Thoracic aorta (tissue), 2 donors: Measurements from ENCODE around the gene RCL1. TPM values are rescaled to one million over a fixed set of nuclear protein-coding genes. Genes with fewer than 3 reads are reported as not detected.

Experiments
- ATAC-seq: fragments of 150-250 bp; one replicate; pipeline ENCODE4 v1.8.0; 2017; ENCODE audit warnings: low read depth; ENCODE audit not compliant: insufficient number of reproducible peaks, low FRiP score
- DNase-seq: peaks from one replicate; pipeline ENCODE4 v3.0.0-alpha.2; 2020; ENCODE audit warnings: low spot score
- H3K27ac ChIP-seq, 2 donors: fragments of 200-600 bp; sonication (generic); 1 replicate in 1 of 2; 2 replicates in 1 of 2; pipeline ENCODE4 v1.5.1; 2016; ENCODE audit warnings: mild to moderate bottlenecking in 2 of 2, moderate library complexity in 2 of 2
- H3K27me3 ChIP-seq: fragments of 200-600 bp; sonication (generic); replicated peaks from 2 replicates; pipeline ENCODE4 v1.6.0; 2016; ENCODE audit warnings: mild to moderate bottlenecking; ENCODE audit not compliant: insufficient read depth
- H3K36me3 ChIP-seq: fragments of 200-600 bp; sonication (generic); one replicate; pipeline ENCODE4 v1.5.1; 2016
- H3K4me1 ChIP-seq, 2 donors: fragments of 200-600 bp; sonication (generic); 1 replicate in 1 of 2; 2 replicates in 1 of 2; pipeline versions ENCODE4 v1.5.1 to v1.6.0; 2016; ENCODE audit warnings: low read depth in 2 of 2, mild to moderate bottlenecking in 1 of 2; ENCODE audit not compliant: control insufficient read depth in 1 of 2
- H3K4me3 ChIP-seq: fragments of 200-600 bp; sonication (generic); 2 replicates; pipeline ENCODE4 v1.5.1; 2016; ENCODE audit warnings: mild to moderate bottlenecking
- H3K9me3 ChIP-seq: fragments of 200-600 bp; sonication (generic); 2 replicates; pipeline ENCODE4 v1.5.1; 2016
- total RNA-seq, 2 donors: library from RNA; depleted of rRNA; stranded (reverse); fragments of >200 nt; gene quantifications; one replicate each; pipeline versions ENCODE4 v1.1.0 to v1.2.3, GENCODE V29; 2016
- TF ChIP-seq, protein P1 (sequence below): fragments of 200-600 bp; sonication (generic); IDR thresholded peaks from one replicate; pipeline ENCODE4 v1.5.1; 2019; ENCODE audit warnings: antibody characterized with exemption

Gene RCL1
- total RNA-seq, 2 donors from 2014 or later, result 29.6 to 62.2 TPM

DNA sequence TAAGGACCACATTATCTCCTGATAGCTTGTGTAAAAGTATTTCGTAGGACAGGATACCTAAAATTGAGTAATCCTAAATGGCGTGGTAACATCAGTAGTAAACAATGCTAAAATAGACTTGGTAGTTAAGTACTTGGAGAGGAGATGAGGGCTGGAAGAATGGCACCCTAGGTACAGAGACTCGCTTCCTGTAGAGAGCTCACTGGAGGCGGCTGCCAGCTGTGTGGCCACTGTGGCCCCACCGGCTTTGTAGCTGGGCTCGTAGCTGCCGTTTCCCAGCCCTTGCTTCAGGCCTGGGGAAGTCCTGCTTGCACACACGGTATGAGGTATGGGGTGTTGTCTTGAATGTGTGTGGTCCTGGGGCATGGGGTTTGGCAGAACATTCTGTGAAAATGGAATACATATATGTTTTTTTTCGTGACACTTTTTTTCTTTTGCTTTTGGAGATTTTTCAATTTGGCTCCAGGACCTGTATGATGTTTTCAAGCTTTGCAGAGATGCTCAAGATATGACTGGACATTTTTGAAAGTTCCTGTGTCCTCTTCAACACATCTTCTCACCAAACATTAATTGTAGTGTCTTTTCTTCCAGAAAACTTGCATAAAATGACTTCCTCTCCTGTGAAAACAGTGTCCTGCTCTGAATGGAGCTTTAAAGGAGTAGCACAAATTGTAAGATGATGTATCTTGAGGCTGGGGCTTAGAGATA, 58.0 kb downstream of the RCL1 start:
- no peak for ATAC-seq
- Histone ChIP-seq H3K27ac (peak overlapping the region; percentile 51 to 76), H3K4me1 (peaks cover 14 to 79% of the 10 kb centered on the region in 2 donors), H3K9me3 (no peaks in the 10 kb centered on the region), H3K27me3 (no peaks in the 10 kb centered on the region), H3K4me3 (no peak overlapping the region), H3K36me3 (peaks cover 3% of the 10 kb centered on the region)
- TF ChIP-seq, protein P1, sequence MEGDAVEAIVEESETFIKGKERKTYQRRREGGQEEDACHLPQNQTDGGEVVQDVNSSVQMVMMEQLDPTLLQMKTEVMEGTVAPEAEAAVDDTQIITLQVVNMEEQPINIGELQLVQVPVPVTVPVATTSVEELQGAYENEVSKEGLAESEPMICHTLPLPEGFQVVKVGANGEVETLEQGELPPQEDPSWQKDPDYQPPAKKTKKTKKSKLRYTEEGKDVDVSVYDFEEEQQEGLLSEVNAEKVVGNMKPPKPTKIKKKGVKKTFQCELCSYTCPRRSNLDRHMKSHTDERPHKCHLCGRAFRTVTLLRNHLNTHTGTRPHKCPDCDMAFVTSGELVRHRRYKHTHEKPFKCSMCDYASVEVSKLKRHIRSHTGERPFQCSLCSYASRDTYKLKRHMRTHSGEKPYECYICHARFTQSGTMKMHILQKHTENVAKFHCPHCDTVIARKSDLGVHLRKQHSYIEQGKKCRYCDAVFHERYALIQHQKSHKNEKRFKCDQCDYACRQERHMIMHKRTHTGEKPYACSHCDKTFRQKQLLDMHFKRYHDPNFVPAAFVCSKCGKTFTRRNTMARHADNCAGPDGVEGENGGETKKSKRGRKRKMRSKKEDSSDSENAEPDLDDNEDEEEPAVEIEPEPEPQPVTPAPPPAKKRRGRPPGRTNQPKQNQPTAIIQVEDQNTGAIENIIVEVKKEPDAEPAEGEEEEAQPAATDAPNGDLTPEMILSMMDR, result no peak
- no peak for DNase-seq

DNA sequence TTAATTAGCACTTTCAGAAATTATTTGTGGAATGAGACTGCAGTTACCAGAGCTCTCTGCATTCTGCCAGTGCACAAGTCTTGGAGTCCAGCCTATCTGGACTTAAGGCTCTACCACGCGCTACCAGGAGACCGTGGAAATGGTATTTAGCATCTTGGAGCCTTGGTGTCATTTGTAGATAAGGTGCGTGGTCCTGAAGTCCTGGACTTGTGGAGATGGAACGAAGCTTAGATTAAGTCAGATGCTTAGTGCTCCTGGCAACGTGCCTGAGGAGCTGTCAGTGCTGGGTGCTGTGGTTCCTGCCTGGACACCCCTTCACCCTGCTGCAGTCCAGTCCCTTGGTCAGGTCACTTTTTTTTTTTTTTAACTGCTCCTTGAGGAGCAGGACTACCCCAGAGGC, 59.7 kb downstream of the RCL1 start:
- TF ChIP-seq, protein P1, result no peak
- DNase-seq (no peak), ATAC-seq (no peak)
- Histone ChIP-seq H3K4me1 (peaks cover 25 to 93% of the 10 kb centered on the region in 2 donors), H3K36me3 (no peaks in the 10 kb centered on the region), H3K27ac (peak overlapping the region; percentile 7 to 19), H3K4me3 (no peak overlapping the region), H3K27me3 (no peaks in the 10 kb centered on the region), H3K9me3 (no peaks in the 10 kb centered on the region)

DNA sequence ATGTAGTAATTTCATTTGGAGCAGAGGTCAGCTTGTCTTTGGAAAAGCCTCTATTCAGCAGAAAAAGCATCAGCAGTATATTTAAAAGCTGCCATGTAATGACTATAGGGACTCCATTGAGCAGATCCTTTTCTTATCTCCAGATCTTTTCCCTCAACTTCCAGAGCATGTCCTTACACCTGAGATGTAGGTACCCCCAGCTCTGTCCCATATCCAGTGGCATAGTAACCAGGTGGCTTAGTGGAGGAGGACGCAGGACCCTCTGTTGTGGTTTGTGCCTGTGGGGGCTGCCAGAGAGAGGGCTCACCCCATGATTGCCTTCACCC, 61.5 kb downstream of the RCL1 start:
- Histone ChIP-seq H3K9me3 (no peaks in the 10 kb centered on the region), H3K27ac (peak overlapping the region; percentile 55 to 85)
- no peak for ATAC-seq

DNA sequence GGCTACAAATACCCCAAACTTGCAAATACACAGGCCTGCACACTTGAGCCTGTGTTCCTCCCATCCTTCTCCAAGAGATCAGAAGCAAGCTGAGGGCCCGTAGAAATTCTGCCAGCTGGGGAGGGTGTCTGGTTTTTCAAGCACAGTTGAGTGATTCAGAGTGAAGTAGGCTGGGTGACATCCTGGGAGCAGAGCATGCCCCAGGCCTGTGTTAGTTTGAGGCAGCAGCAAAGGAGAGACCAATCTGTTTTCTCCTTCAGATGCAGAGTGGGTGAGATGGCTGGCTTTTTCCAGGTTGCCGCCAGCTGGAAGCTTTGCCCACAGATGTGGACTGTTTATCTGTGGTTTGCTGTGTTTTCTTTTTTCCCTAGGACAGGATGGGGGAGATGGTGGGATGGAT, 63.1 kb downstream of the RCL1 start:
- peak; percentile 79 for ATAC-seq

More for the DNA sequence above, 61.5 kb downstream of the RCL1 start:
- no peaks in the 10 kb centered on the region for H3K36me3 ChIP-seq
- peaks cover 25 to 85% of the 10 kb centered on the region in 2 donors for H3K4me1 ChIP-seq
- TF ChIP-seq, protein P1, result no peak
- H3K4me3 ChIP-seq, result no peak overlapping the region
- no peak for DNase-seq
- no peaks in the 10 kb centered on the region for H3K27me3 ChIP-seq

DNA sequence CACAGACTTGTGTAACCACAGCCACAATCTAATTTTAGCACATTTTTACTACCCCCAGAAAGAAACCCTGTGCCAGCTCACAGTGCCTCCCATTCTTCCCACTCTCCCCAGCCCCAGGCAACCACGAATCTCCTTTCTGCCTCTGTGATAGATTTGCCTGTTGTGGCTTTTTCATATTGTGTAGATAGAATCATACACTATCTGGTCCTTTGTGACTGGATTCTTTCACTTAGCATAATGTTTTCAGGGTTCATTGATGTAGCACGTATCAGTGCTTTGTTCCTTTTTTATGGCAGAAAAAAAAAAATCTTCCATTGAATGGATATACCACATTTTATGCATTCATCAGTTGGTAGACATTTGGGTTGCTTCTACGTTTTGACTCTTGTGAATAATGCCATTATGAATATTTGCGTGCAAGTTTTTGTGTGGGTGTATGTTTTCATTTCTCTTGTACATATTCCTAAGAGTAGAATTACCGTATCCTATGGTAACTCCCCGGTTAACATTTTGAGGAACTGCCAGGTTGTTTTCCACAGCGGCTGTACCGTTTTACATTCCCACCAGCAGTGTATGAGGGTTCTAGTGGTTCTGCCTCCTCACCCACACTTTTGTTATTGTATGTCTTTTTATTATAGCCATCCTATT, 64.5 kb downstream of the RCL1 start:
- no peaks in the 10 kb centered on the region for H3K9me3 ChIP-seq
- DNase-seq, result no peak
- peaks cover 9% of the 10 kb centered on the region for H3K36me3 ChIP-seq
- no peak for ATAC-seq
- peaks cover 28 to 71% of the 10 kb centered on the region in 2 donors for H3K4me1 ChIP-seq
- TF ChIP-seq, protein P1, result no peak
- H3K27ac ChIP-seq, result peak overlapping the region; percentile 80 to 85
- H3K27me3 ChIP-seq, result no peaks in the 10 kb centered on the region
- H3K4me3 ChIP-seq, result no peak overlapping the region

More for the DNA sequence above, 63.1 kb downstream of the RCL1 start:
- Histone ChIP-seq H3K9me3 (no peaks in the 10 kb centered on the region), H3K36me3 (peaks cover 7% of the 10 kb centered on the region), H3K4me3 (no peak overlapping the region), H3K4me1 (peaks cover 21 to 72% of the 10 kb centered on the region in 2 donors), H3K27ac (peak overlapping the region; percentile 80 to 85), H3K27me3 (no peaks in the 10 kb centered on the region)
- TF ChIP-seq, protein P1, result no peak
- no peak for DNase-seq
